ENCODE measurements around the gene HKDC1.

HKDC1 gene

GRCh38 chr10:69180525-69181204, 39.5 kb upstream of the HKDC1 start:
- TF ChIP-seq CTCF (IDR thresholded peaks at IDR 0.05; ENCODE audit: low read length, missing control alignments): no peak
- DNase-seq (ENCODE audit: low read depth): peak; percentile 18
- peak overlapping the region; percentile 100 for H3K4me3 ChIP-seq (replicated peaks; ENCODE audit: low read depth, low read length)

- peak overlapping the region; percentile 100 for H3K4me3 ChIP-seq (replicated peaks; ENCODE audit: low read depth, low read length)
- no peak for DNase-seq (ENCODE audit: low read depth)
- no peak for TF ChIP-seq CTCF (IDR thresholded peaks at IDR 0.05; ENCODE audit: low read length, missing control alignments)
These were observed 38.7 kb upstream of the HKDC1 start for GRCh38 chr10:69181433-69181832.

- no peak overlapping the region for H3K4me3 ChIP-seq (replicated peaks; ENCODE audit: low read depth, low read length)
- DNase-seq (ENCODE audit: low read depth): no peak
- TF ChIP-seq CTCF (IDR thresholded peaks at IDR 0.05; ENCODE audit: low read length, missing control alignments): no peak
These were observed 38.1 kb upstream of the HKDC1 start for GRCh38 chr10:69182005-69182404.

GRCh38 chr10:69186524-69186923, 33.6 kb upstream of the HKDC1 start:
- DNase-seq (ENCODE audit: low read depth): no peak
- no peak overlapping the region for H3K4me3 ChIP-seq (replicated peaks; ENCODE audit: low read depth, low read length)
- TF ChIP-seq CTCF (IDR thresholded peaks at IDR 0.05; ENCODE audit: low read length, missing control alignments): no peak

- no peak for DNase-seq (ENCODE audit: low read depth)
- no peak overlapping the region for H3K4me3 ChIP-seq (replicated peaks; ENCODE audit: low read depth, low read length)
- TF ChIP-seq CTCF (IDR thresholded peaks at IDR 0.05; ENCODE audit: low read length, missing control alignments): no peak
These were observed 19.1 kb upstream of the HKDC1 start for GRCh38 chr10:69201045-69201444.

GRCh38 chr10:69202332-69202731, 17.8 kb upstream of the HKDC1 start:
- TF ChIP-seq CTCF (IDR thresholded peaks at IDR 0.05; ENCODE audit: low read length, missing control alignments): no peak
- no peak overlapping the region for H3K4me3 ChIP-seq (replicated peaks; ENCODE audit: low read depth, low read length)
- peak; percentile 54 for DNase-seq (ENCODE audit: low read depth)

- DNase-seq (ENCODE audit: low read depth): no peak
- TF ChIP-seq CTCF (IDR thresholded peaks at IDR 0.05; ENCODE audit: low read length, missing control alignments): no peak
These were observed 11.4 kb upstream of the HKDC1 start for GRCh38 chr10:69208761-69209160.

More at GRCh38 chr10:69208761-69209160, 11.4 kb upstream of the HKDC1 start:
- H3K4me3 ChIP-seq (replicated peaks; ENCODE audit: low read depth, low read length): no peak overlapping the region

All from fibroblast of pulmonary artery (primary cell).